ENCODE measurements around the gene VDR.

Gene VDR

GRCh38 chr12:47889040-47889439, 15.8 kb downstream of the VDR start:
- no peak for DNase-seq

- no peak for DNase-seq
These were observed 16.5 kb downstream of the VDR start for GRCh38 chr12:47888153-47888819.

- no peak for DNase-seq
These were observed 17.3 kb downstream of the VDR start for GRCh38 chr12:47887529-47887928.

- DNase-seq: no peak
These were observed 18.1 kb downstream of the VDR start for GRCh38 chr12:47886510-47887240.

- no peak for DNase-seq
These were observed 19.2 kb downstream of the VDR start for GRCh38 chr12:47885566-47885965.

- DNase-seq: peak; percentile 66
These were observed 19.7 kb downstream of the VDR start for GRCh38 chr12:47885012-47885501.

- no peak for DNase-seq
These were observed 20.3 kb downstream of the VDR start for GRCh38 chr12:47884501-47884900.

GRCh38 chr12:47883663-47884195, 21.1 kb downstream of the VDR start:
- DNase-seq: no peak

- DNase-seq: no peak
These were observed 21.8 kb downstream of the VDR start for GRCh38 chr12:47882781-47883546.

GRCh38 chr12:47881826-47882427, 22.9 kb downstream of the VDR start:
- no peak for DNase-seq

GRCh38 chr12:47881051-47881450, 23.7 kb downstream of the VDR start:
- no peak for DNase-seq

GRCh38 chr12:47878918-47879481, 25.8 kb downstream of the VDR start:
- DNase-seq: no peak

- DNase-seq: no peak
These were observed 26.4 kb downstream of the VDR start for GRCh38 chr12:47878293-47878917.

GRCh38 chr12:47877081-47877480, 27.7 kb downstream of the VDR start:
- no peak for DNase-seq

- no peak for DNase-seq
These were observed 28.3 kb downstream of the VDR start for GRCh38 chr12:47876440-47876960.

GRCh38 chr12:47875746-47876439, 28.9 kb downstream of the VDR start:
- DNase-seq: no peak

GRCh38 chr12:47874316-47874715, 30.5 kb downstream of the VDR start:
- no peak for DNase-seq

- DNase-seq: no peak
These were observed 34.5 kb downstream of the VDR start for GRCh38 chr12:47870175-47870781.

- DNase-seq: no peak
These were observed 36.2 kb downstream of the VDR start for GRCh38 chr12:47868552-47869031.

- DNase-seq: no peak
These were observed 36.8 kb downstream of the VDR start for GRCh38 chr12:47868041-47868440.

- DNase-seq: no peak
These were observed 37.3 kb downstream of the VDR start for GRCh38 chr12:47867495-47867941.
